Cardiac muscle cell (in vitro differentiated cells and primary cell): ENCODE results near the gene CPD. TPM values are rescaled to one million over a fixed set of nuclear protein-coding genes. Genes with fewer than 3 reads are reported as not detected.

Experiments
- DNase-seq, 2 donors: peaks; one replicate each; pipeline versions ENCODE4 v3.0.0 to v3.0.0-alpha.2; 2010 to 2017; ENCODE audit warnings: low read depth in 1 of 2, low spot score in 1 of 2
- H3K27ac ChIP-seq: fragments of 200-600 bp; sonication (generic); 2 replicates; pipeline ENCODE4 v1.5.1; 2016
- H3K27me3 ChIP-seq: fragments of 200-600 bp; sonication (generic); 2 replicates; pipeline ENCODE4 v1.6.0; 2016; ENCODE audit warnings: control low read depth
- H3K36me3 ChIP-seq: fragments of 200-600 bp; sonication (generic); 2 replicates; pipeline ENCODE4 v1.5.1; 2016; ENCODE audit warnings: control low read depth
- H3K4me1 ChIP-seq: fragments of 200-600 bp; sonication (generic); 2 replicates; pipeline ENCODE4 v1.8.1; 2017; ENCODE audit warnings: low read depth, mild to moderate bottlenecking, mixed run types
- H3K4me3 ChIP-seq: fragments of 200-600 bp; sonication (generic); 2 replicates; pipeline ENCODE4 v1.5.1; 2016; ENCODE audit warnings: mild to moderate bottlenecking
- H3K9me3 ChIP-seq: fragments of 200-600 bp; sonication (generic); 2 replicates; pipeline ENCODE4 v1.5.1; 2017; ENCODE audit warnings: low read depth, mild to moderate bottlenecking, control low read depth
- CTCF ChIP-seq: IDR thresholded peaks from 2 replicates; pipeline ENCODE4 v1.5.1; 2012; ENCODE audit warnings: low read depth, mild to moderate bottlenecking, low read length
- polyA plus RNA-seq: library from polyadenylated mRNA; unstranded; fragments of >200 nt; fragmentation: Nextera tagmentation; extraction: Ambion mirVana; gene quantifications from 2 replicates; pipeline ENCODE4 v1.2.1, GENCODE V29; 2016
- total RNA-seq: library from RNA; depleted of rRNA; stranded (reverse); fragments of >200 nt; gene quantifications from 2 replicates; pipeline ENCODE4 v1.2.3, GENCODE V29; 2016

CPD gene
- total and polyA plus RNA-seq, 2 experiments from 2014 or later: 19.5 to 47.4 TPM

- Histone ChIP-seq H3K4me1 (no peaks in the 10 kb centered on the region), H3K9me3 (no peaks in the 10 kb centered on the region), H3K27me3 (no peaks in the 10 kb centered on the region), H3K27ac (no peak overlapping the region), H3K36me3 (no peaks in the 10 kb centered on the region), H3K4me3 (no peak overlapping the region)
- DNase-seq: peak in 1 of 2 donors; percentile 28
- no peak for TF ChIP-seq CTCF
These were observed 12.2 kb upstream of the CPD start for GRCh38 chr17:30366536-30366935.

GRCh38 chr17:30368912-30369720 is 9.6 kb upstream of the CPD start:
- Histone ChIP-seq H3K36me3 (no peaks in the 10 kb centered on the region), H3K27ac (no peak overlapping the region), H3K4me3 (no peak overlapping the region), H3K9me3 (no peaks in the 10 kb centered on the region), H3K27me3 (no peaks in the 10 kb centered on the region), H3K4me1 (no peaks in the 10 kb centered on the region)
- no peak for DNase-seq
- no peak for TF ChIP-seq CTCF

- Histone ChIP-seq H3K27ac (no peak overlapping the region), H3K4me3 (no peak overlapping the region), H3K4me1 (no peaks in the 10 kb centered on the region), H3K9me3 (no peaks in the 10 kb centered on the region), H3K27me3 (no peaks in the 10 kb centered on the region), H3K36me3 (no peaks in the 10 kb centered on the region)
- no peak for DNase-seq
- TF ChIP-seq CTCF: no peak
These were observed 8.7 kb upstream of the CPD start for GRCh38 chr17:30369995-30370394.

GRCh38 chr17:30372755-30373154 is 6.0 kb upstream of the CPD start:
- H3K36me3 ChIP-seq: no peaks in the 10 kb centered on the region
- H3K4me3 ChIP-seq: no peak overlapping the region
- DNase-seq: no peak
- peaks cover 11% of the 10 kb centered on the region for H3K4me1 ChIP-seq
- H3K27ac ChIP-seq: no peak overlapping the region
- TF ChIP-seq CTCF: no peak
- no peaks in the 10 kb centered on the region for H3K9me3 ChIP-seq
- H3K27me3 ChIP-seq: no peaks in the 10 kb centered on the region

GRCh38 chr17:30375661-30376060 is 3.1 kb upstream of the CPD start:
- Histone ChIP-seq H3K4me3 (no peak overlapping the region), H3K27me3 (no peaks in the 10 kb centered on the region), H3K36me3 (no peaks in the 10 kb centered on the region), H3K27ac (no peak overlapping the region), H3K9me3 (no peaks in the 10 kb centered on the region), H3K4me1 (peaks cover 19% of the 10 kb centered on the region)
- DNase-seq: peak in 1 of 2 donors; percentile 52
- TF ChIP-seq CTCF: no peak
